Uterus (tissue), 2 donors: ENCODE measurements around the gene LCE2B.

Experiments used
- CTCF ChIP-seq, 4 experiments: fragments of 200-600 bp in 2 of 4; fragments of 450-650 bp in 2 of 4; sonication (generic) in 2 of 4; IDR thresholded peaks; one replicate each; pipeline ENCODE4 v1.5.1; 2016 to 2019; ENCODE audit warnings: antibody characterized with exemption in 4 of 4, mild to moderate bottlenecking in 2 of 4, moderate library complexity in 1 of 4
- POLR2A ChIP-seq, 2 donors: fragments of 450-650 bp; IDR thresholded peaks; one replicate each; pipeline ENCODE4 v1.6.1; 2016; ENCODE audit warnings: antibody characterized with exemption in 2 of 2, mild to moderate bottlenecking in 1 of 2, moderate library complexity in 1 of 2

- no peak for TF ChIP-seq CTCF (IDR thresholded peaks at IDR 0.05)
- TF ChIP-seq POLR2A (IDR thresholded peaks at IDR 0.05) = no peak
Observed at GRCh38 chr1:152718238-152718637, 32.3 kb downstream of the LCE2B start.
